Bronchial epithelial cell (primary cell): ENCODE results near the gene EPHA4. TPM values are rescaled to one million over a fixed set of nuclear protein-coding genes. Genes with fewer than 3 reads are reported as not detected.

Experiments
- DNase-seq: peaks from one replicate; pipeline ENCODE4 v3.0.0-alpha.2; 2010; ENCODE audit warnings: low read depth
- FAIRE-seq: peaks from 2 replicates; lab custom pipeline; 2011; peaks lifted over from hg19 to GRCh38; lab: Jason Lieb, UNC
- H3K27me3 ChIP-seq: 2 replicates; pipeline ENCODE4 v1.5.1; 2011; ENCODE audit warnings: low read length; ENCODE audit not compliant: control insufficient read depth, insufficient read depth
- H3K36me3 ChIP-seq: 2 replicates; pipeline ENCODE4 v1.5.1; 2011; ENCODE audit warnings: low read length; ENCODE audit not compliant: control insufficient read depth, insufficient read depth
- H3K4me3 ChIP-seq: 2 replicates; pipeline ENCODE4 v1.5.1; 2011; ENCODE audit warnings: mild to moderate bottlenecking, low read depth, low read length, control low read depth
- CTCF ChIP-seq: IDR thresholded peaks from 2 replicates; pipeline ENCODE4 v1.5.1; 2011; ENCODE audit warnings: mild to moderate bottlenecking, moderate library complexity, low read length, control low read depth, inconsistent platforms; ENCODE audit not compliant: insufficient read depth, severe bottlenecking
- total RNA-seq: library from RNA; depleted of rRNA; stranded (reverse); fragments of >200 nt; gene quantifications from 2 replicates; pipeline ENCODE4 v1.2.1, GENCODE V29; 2014

The EPHA4 gene
- total RNA-seq, 1 donor from 2014 or later: 6.1 TPM

DNA sequence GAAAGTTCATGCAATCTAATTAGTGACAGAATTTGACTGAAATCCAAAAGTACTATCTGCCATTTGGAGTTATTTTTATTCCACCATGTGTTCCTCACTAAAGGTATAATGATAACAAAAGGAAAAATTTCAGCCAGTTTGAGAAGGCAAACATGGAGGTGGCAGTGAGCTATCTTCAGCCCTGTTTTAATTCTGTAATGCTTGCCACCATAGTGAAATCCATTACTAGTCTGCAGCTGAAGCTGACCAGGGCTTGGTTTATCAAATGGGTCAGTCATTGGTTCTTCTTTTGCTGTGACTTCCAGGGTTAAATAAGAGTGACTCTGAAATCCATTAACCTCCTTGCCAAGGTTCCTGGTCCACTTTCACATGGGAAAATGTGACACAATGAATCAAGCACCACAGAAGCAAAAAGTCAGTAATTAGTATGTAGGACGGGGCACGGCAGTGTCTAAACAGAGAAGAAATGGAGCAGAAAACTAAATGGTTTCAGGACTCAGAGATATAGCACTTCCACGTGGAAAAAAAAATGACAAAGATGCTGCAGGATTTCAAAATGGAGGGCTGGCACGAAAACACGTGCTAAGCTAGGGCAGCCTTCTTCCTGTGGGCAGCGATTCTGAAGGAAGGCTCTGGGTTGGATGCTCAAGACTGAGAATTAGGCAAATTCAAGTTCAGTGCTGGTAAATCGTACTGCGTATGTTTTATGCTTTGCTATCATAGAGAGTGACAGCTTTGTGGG lies 87.2 kb downstream of the EPHA4 start:
- no peak for TF ChIP-seq CTCF
- no peak for FAIRE-seq
- no peak overlapping the region for H3K4me3 ChIP-seq
- DNase-seq: no peak
- H3K27me3 ChIP-seq: no peaks in the 10 kb centered on the region
- no peaks in the 10 kb centered on the region for H3K36me3 ChIP-seq

- no peaks in the 10 kb centered on the region for H3K36me3 ChIP-seq
- FAIRE-seq (no peak), DNase-seq (no peak)
- no peak for TF ChIP-seq CTCF
- no peaks in the 10 kb centered on the region for H3K27me3 ChIP-seq
- H3K4me3 ChIP-seq: no peak overlapping the region
Measured at GRCh38 chr2:221482666-221483455, 89.2 kb downstream of the EPHA4 start.

- Histone ChIP-seq H3K27me3 (no peaks in the 10 kb centered on the region), H3K4me3 (no peak overlapping the region), H3K36me3 (no peaks in the 10 kb centered on the region)
- no peak for FAIRE-seq
- TF ChIP-seq CTCF: no peak
- no peak for DNase-seq
Measured at GRCh38 chr2:221480821-221481220, 91.3 kb downstream of the EPHA4 start.

DNA sequence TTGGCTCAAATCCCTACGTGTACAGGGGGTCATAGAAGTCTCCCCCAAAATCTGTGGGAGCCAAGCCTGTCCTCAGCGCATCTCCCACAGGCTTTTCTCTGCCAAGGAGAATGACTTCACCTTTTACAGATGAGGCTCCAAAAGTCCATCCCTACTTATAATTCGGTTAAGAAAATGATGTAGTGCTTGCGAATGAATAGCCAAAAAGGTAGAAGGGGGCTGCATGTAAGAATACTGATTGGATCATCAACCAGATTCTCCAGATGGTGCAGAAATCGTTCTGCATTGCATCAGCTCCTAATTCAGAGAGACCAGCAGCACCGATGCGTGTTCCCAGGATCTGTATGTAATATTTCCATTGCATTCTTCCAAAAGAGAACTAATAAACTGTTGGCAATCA lies 91.9 kb downstream of the EPHA4 start:
- Histone ChIP-seq H3K4me3 (no peak overlapping the region), H3K27me3 (no peaks in the 10 kb centered on the region), H3K36me3 (no peaks in the 10 kb centered on the region)
- FAIRE-seq (no peak), DNase-seq (no peak)
- TF ChIP-seq CTCF: no peak

DNA sequence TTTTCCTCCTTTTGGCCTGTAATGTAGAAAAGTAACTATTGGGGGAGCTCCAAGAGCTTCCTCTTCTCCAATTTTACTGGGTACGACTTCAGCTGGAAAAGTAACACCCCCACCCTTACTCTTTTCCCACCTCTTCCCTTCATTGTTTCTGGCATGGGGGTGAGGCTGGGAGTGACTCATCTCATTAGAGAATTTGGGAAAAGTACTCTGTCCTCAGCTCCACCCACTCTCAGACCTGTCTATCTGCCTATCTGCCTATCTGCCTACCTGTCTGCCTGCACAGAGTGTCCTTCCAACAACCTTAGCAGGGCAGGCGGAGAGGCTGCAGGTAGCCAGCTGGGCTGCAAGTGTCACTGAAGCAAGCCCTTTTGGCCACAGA lies 93.6 kb downstream of the EPHA4 start:
- TF ChIP-seq CTCF: no peak
- H3K27me3 ChIP-seq: no peaks in the 10 kb centered on the region
- DNase-seq (no peak), FAIRE-seq (no peak)
- H3K4me3 ChIP-seq: no peak overlapping the region
- H3K36me3 ChIP-seq: no peaks in the 10 kb centered on the region
